GM12878 (cell line): Measurements from ENCODE around the gene MATN1. TPM values are rescaled to one million over a fixed set of nuclear protein-coding genes. Genes with fewer than 3 reads are reported as not detected.

Experiments used
- BCL11A ChIP-seq: IDR thresholded peaks from 2 replicates; pipeline ENCODE4 v1.6.1; 2011; ENCODE audit warnings: low read depth, low read length
- BHLHE40 ChIP-seq, 2 experiments: fragments of 450-650 bp in 1 of 2; IDR thresholded peaks; 2 replicates each; pipeline ENCODE4 v1.6.1; 2011 to 2017; ENCODE audit warnings: low read depth in 2 of 2, borderline replicate concordance in 1 of 2, improper control_type of control experiment in 1 of 2, low read length in 1 of 2, mild to moderate bottlenecking in 1 of 2
- CREB1 ChIP-seq: IDR thresholded peaks from 2 replicates; pipeline ENCODE4 v1.6.1; 2012; ENCODE audit warnings: low read depth, mild to moderate bottlenecking, inconsistent platforms
- EP300 ChIP-seq, 2 experiments: fragments of 150-350 bp in 1 of 2; IDR thresholded peaks; 2 replicates each; pipeline ENCODE4 v1.6.1; 2011 to 2012; ENCODE audit warnings: low read depth in 2 of 2, low read length in 2 of 2, borderline replicate concordance in 1 of 2, improper control_type of control experiment in 1 of 2, inconsistent platforms in 1 of 2; ENCODE audit not compliant: control insufficient read depth in 1 of 2
- ETV6 ChIP-seq, 2 experiments: fragments of 450-650 bp in 1 of 2; IDR thresholded peaks in 1 of 2; conservative IDR thresholded peaks in 1 of 2; 2 replicates each; pipeline ENCODE4 v1.6.1; 2014; ENCODE audit warnings: antibody characterized with exemption in 1 of 2, borderline replicate concordance in 1 of 2, low read depth in 1 of 2, mild to moderate bottlenecking in 1 of 2, moderate library complexity in 1 of 2
- GABPA ChIP-seq: IDR thresholded peaks from 2 replicates; pipeline ENCODE4 v1.6.1; 2014; ENCODE audit warnings: antibody characterized with exemption, low read depth, mild to moderate bottlenecking, inconsistent platforms
- IKZF1 ChIP-seq: fragments of 450-650 bp; conservative IDR thresholded peaks from 2 replicates; pipeline ENCODE4 v1.6.1; 2017; ENCODE audit warnings: antibody characterized with exemption, mild to moderate bottlenecking
- JUNB ChIP-seq: IDR thresholded peaks from 2 replicates; pipeline ENCODE4 v1.6.1; 2016; ENCODE audit warnings: antibody characterized with exemption, mild to moderate bottlenecking
- MEF2B ChIP-seq: fragments of 450-650 bp; IDR thresholded peaks from 2 replicates; pipeline ENCODE4 v1.6.1; 2018; ENCODE audit warnings: mild to moderate bottlenecking, moderate library complexity; ENCODE audit not compliant: partially characterized antibody, poor library complexity, severe bottlenecking
- NBN ChIP-seq: fragments of 450-650 bp; IDR thresholded peaks from 2 replicates; pipeline ENCODE4 v1.6.1; 2016
- NR2F1 ChIP-seq: fragments of 450-650 bp; conservative IDR thresholded peaks from 2 replicates; pipeline ENCODE4 v1.6.1; 2017; ENCODE audit warnings: mild to moderate bottlenecking
- PML ChIP-seq: IDR thresholded peaks from 2 replicates; pipeline ENCODE4 v1.6.1; 2012; ENCODE audit warnings: low read length, inconsistent platforms
- RAD51 ChIP-seq: fragments of 450-650 bp; IDR thresholded peaks from 2 replicates; pipeline ENCODE4 v1.6.1; 2016; ENCODE audit warnings: moderate library complexity, mild to moderate bottlenecking, inconsistent platforms
- RFX5 ChIP-seq: IDR thresholded peaks from 2 replicates; pipeline ENCODE4 v1.6.1; 2011; ENCODE audit warnings: low read depth, low read length, improper control_type of control experiment
- ZNF24 ChIP-seq: fragments of 450-650 bp; IDR thresholded peaks from 2 replicates; pipeline ENCODE4 v1.6.1; 2017; ENCODE audit warnings: antibody characterized with exemption, mild to moderate bottlenecking
- polyA plus RNA-seq, 11 experiments: library from polyadenylated mRNA; depleted of rRNA in 4 of 11; unstranded in 6 of 11; stranded (reverse) in 5 of 11; fragments of >200 nt; fragmentation: Nextera tagmentation in 4 of 11; fragmentation: Illumina TruSeq in 1 of 11; extraction: Ambion mirVana in 4 of 11; extraction: Trizol in 1 of 11; gene quantifications; 1 replicate in 1 of 11; 2 replicates in 10 of 11; pipeline versions ENCODE4 v1.2.1 to v1.2.3, GENCODE V29; 2011 to 2016; ENCODE audit warnings: inconsistent platforms in 2 of 11, missing spikeins in 2 of 11, low read depth in 1 of 11
- total RNA-seq, 4 experiments: library from RNA; depleted of rRNA in 3 of 4; stranded (reverse); fragments of >200 nt in 3 of 4; fragmentation: Illumina TruSeq in 1 of 4; extraction: Trizol in 1 of 4; gene quantifications; 2 replicates each; pipeline versions ENCODE4 v1.2.1 to v1.2.3, GENCODE V29; 2013 to 2021
- TF ChIP-seq, protein P1 (sequence below): IDR thresholded peaks from 2 replicates; pipeline ENCODE4 v1.6.1; 2011; ENCODE audit warnings: low read depth, mild to moderate bottlenecking, low read length, moderate library complexity, borderline replicate concordance; ENCODE audit errors: extremely low read depth
- TF ChIP-seq, protein P2 (sequence below): fragments of 450-650 bp; IDR thresholded peaks from 2 replicates; pipeline ENCODE4 v1.6.1; 2017; ENCODE audit warnings: mild to moderate bottlenecking
- TF ChIP-seq, protein P3 (sequence below): fragments of 450-650 bp; formaldehyde crosslinking; IDR thresholded peaks from 2 replicates; pipeline ENCODE4 v1.5.0; 2022; ENCODE audit warnings: mild to moderate bottlenecking, missing genetic modification characterization
- TF ChIP-seq, protein P4 (sequence below): fragments of 450-650 bp; IDR thresholded peaks from 2 replicates; pipeline ENCODE4 v1.6.1; 2016; ENCODE audit warnings: mild to moderate bottlenecking

Gene MATN1
- total and polyA plus RNA-seq, 10 of the 15 experiments (the other 5 are each of a cell fraction or from before 2014, with no cell fraction given), result 0.04 to 0.50 (median 0.10) TPM; not detected in 1

GRCh38 chr1:30750731-30751291 is 27.4 kb upstream of the MATN1 start (continued):
- TF ChIP-seq BCL11A (peak; percentile 41; the same call in 1 of the 2 replicates), ETV6 (conservative IDR thresholded peaks at IDR 0.05 in 1 of 2, IDR thresholded peaks at IDR 0.05 in 1 of 2; ENCODE audit: borderline replicate concordance in 1 of 2, low read depth in 1 of 2) (peak in 1 of 2 experiments; percentile 69; a peak in 2 of 4 replicates), IKZF1 (peak; percentile 92), NBN (0 out of 2 replicates have a peak, but pooled peaks have one; percentile 37), RFX5 (no peak), JUNB (no peak), CREB1 (no peak), ZNF24 (no peak), BHLHE40 (IDR thresholded peaks at IDR 0.05; ENCODE audit: borderline replicate concordance in 1 of 2, low read depth in 2 of 2, low read length in 1 of 2) (peak in 1 of 2 experiments; percentile 61; a peak in 1 of 4 replicates), EP300 (IDR thresholded peaks at IDR 0.05; ENCODE audit: borderline replicate concordance in 1 of 2, control insufficient read depth in 1 of 2, low read depth in 2 of 2, low read length in 2 of 2) (peak; percentile 46 to 51; a peak in 2 of 4 replicates), GABPA (no peak), MEF2B (peak; percentile 96), PML (no peak), NR2F1 (peak; percentile 59; the same call in 1 of the 2 replicates), RAD51 (no peak)
- TF ChIP-seq, protein P1, sequence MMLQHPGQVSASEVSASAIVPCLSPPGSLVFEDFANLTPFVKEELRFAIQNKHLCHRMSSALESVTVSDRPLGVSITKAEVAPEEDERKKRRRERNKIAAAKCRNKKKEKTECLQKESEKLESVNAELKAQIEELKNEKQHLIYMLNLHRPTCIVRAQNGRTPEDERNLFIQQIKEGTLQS, result no peak
- TF ChIP-seq, protein P2, sequence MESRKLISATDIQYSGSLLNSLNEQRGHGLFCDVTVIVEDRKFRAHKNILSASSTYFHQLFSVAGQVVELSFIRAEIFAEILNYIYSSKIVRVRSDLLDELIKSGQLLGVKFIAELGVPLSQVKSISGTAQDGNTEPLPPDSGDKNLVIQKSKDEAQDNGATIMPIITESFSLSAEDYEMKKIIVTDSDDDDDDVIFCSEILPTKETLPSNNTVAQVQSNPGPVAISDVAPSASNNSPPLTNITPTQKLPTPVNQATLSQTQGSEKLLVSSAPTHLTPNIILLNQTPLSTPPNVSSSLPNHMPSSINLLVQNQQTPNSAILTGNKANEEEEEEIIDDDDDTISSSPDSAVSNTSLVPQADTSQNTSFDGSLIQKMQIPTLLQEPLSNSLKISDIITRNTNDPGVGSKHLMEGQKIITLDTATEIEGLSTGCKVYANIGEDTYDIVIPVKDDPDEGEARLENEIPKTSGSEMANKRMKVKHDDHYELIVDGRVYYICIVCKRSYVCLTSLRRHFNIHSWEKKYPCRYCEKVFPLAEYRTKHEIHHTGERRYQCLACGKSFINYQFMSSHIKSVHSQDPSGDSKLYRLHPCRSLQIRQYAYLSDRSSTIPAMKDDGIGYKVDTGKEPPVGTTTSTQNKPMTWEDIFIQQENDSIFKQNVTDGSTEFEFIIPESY, result no peak
- TF ChIP-seq, protein P3, sequence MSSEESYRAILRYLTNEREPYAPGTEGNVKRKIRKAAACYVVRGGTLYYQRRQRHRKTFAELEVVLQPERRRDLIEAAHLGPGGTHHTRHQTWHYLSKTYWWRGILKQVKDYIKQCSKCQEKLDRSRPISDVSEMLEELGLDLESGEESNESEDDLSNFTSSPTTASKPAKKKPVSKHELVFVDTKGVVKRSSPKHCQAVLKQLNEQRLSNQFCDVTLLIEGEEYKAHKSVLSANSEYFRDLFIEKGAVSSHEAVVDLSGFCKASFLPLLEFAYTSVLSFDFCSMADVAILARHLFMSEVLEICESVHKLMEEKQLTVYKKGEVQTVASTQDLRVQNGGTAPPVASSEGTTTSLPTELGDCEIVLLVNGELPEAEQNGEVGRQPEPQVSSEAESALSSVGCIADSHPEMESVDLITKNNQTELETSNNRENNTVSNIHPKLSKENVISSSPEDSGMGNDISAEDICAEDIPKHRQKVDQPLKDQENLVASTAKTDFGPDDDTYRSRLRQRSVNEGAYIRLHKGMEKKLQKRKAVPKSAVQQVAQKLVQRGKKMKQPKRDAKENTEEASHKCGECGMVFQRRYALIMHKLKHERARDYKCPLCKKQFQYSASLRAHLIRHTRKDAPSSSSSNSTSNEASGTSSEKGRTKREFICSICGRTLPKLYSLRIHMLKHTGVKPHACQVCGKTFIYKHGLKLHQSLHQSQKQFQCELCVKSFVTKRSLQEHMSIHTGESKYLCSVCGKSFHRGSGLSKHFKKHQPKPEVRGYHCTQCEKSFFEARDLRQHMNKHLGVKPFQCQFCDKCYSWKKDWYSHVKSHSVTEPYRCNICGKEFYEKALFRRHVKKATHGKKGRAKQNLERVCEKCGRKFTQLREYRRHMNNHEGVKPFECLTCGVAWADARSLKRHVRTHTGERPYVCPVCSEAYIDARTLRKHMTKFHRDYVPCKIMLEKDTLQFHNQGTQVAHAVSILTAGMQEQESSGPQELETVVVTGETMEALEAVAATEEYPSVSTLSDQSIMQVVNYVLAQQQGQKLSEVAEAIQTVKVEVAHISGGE (CRISPR knock-in tag), result no peak
- TF ChIP-seq, protein P4, sequence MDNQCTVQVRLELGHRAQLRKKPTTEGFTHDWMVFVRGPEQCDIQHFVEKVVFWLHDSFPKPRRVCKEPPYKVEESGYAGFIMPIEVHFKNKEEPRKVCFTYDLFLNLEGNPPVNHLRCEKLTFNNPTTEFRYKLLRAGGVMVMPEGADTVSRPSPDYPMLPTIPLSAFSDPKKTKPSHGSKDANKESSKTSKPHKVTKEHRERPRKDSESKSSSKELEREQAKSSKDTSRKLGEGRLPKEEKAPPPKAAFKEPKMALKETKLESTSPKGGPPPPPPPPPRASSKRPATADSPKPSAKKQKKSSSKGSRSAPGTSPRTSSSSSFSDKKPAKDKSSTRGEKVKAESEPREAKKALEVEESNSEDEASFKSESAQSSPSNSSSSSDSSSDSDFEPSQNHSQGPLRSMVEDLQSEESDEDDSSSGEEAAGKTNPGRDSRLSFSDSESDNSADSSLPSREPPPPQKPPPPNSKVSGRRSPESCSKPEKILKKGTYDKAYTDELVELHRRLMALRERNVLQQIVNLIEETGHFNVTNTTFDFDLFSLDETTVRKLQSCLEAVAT, result no peak
